HepG2 (cell line): ENCODE results near the gene SLC25A10. TPM values are rescaled to one million over a fixed set of nuclear protein-coding genes. Genes with fewer than 3 reads are reported as not detected.
A peak's percentile ranks its signal among the peaks of the same experiment; 100 is the strongest.

ENCODE experiments used
- BATF2 ChIP-seq: sonication (generic); formaldehyde crosslinking; IDR thresholded peaks from 2 replicates; pipeline ENCODE4 v1.8.0; 2022; ENCODE audit warnings: mild to moderate bottlenecking, missing genetic modification reagents, moderate library complexity
- CEBPB ChIP-seq: IDR thresholded peaks from 2 replicates; pipeline ENCODE4 v1.6.1; 2011; ENCODE audit warnings: low read depth, low read length, improper control_type of control experiment, borderline replicate concordance
- CHCHD3 ChIP-seq: sonication (generic); formaldehyde crosslinking; IDR thresholded peaks from 2 replicates; pipeline ENCODE4 v1.8.0; 2022; ENCODE audit warnings: mild to moderate bottlenecking, missing genetic modification reagents, moderate library complexity
- DPF2 ChIP-seq: sonication (generic); formaldehyde crosslinking; IDR thresholded peaks from 2 replicates; pipeline ENCODE4 v1.4.0; 2020; ENCODE audit warnings: mild to moderate bottlenecking, low read depth, missing genetic modification reagents, borderline replicate concordance
- GMEB1 ChIP-seq: sonication (generic); formaldehyde crosslinking; IDR thresholded peaks from 2 replicates; pipeline ENCODE4 v1.5.1; 2020; ENCODE audit warnings: missing genetic modification reagents, mild to moderate bottlenecking, borderline replicate concordance
- GPN1 ChIP-seq: sonication (generic); formaldehyde crosslinking; IDR thresholded peaks from 2 replicates; pipeline ENCODE4 v1.5.1; 2020; ENCODE audit warnings: missing genetic modification reagents, borderline replicate concordance
- HNRNPL ChIP-seq: fragments of 200-400 bp; formaldehyde crosslinking; IDR thresholded peaks from 2 replicates; pipeline ENCODE4 v1.6.1; 2017; ENCODE audit warnings: mild to moderate bottlenecking, low read depth, low read length
- NCOA2 ChIP-seq: sonication (generic); formaldehyde crosslinking; IDR thresholded peaks from 2 replicates; pipeline ENCODE4 v1.8.0; 2022; ENCODE audit warnings: inconsistent platforms
- NRL ChIP-seq: sonication (generic); formaldehyde crosslinking; IDR thresholded peaks from 2 replicates; pipeline ENCODE4 v1.5.0; 2020; ENCODE audit warnings: missing genetic modification reagents, mild to moderate bottlenecking, moderate library complexity, borderline replicate concordance
- PHF8 ChIP-seq: sonication (generic); formaldehyde crosslinking; IDR thresholded peaks from 2 replicates; pipeline ENCODE4 v1.5.0; 2020; ENCODE audit warnings: missing genetic modification reagents
- POGZ ChIP-seq: sonication (generic); formaldehyde crosslinking; IDR thresholded peaks from 2 replicates; pipeline ENCODE4 v1.4.0; 2020; ENCODE audit warnings: mild to moderate bottlenecking, missing genetic modification reagents
- POLR2A ChIP-seq, 2 experiments: IDR thresholded peaks; 2 replicates each; pipeline ENCODE4 v1.6.1; 2011; ENCODE audit warnings: low read depth in 2 of 2, low read length in 2 of 2, mild to moderate bottlenecking in 1 of 2, moderate library complexity in 1 of 2; ENCODE audit not compliant: insufficient read depth in 1 of 2
- SALL1 ChIP-seq: sonication (generic); formaldehyde crosslinking; IDR thresholded peaks from 2 replicates; pipeline ENCODE4 v1.8.0; 2022; ENCODE audit warnings: mild to moderate bottlenecking, missing genetic modification reagents
- SKIL ChIP-seq: sonication (generic); formaldehyde crosslinking; IDR thresholded peaks from 2 replicates; pipeline ENCODE4 v1.8.0; 2022; ENCODE audit warnings: missing genetic modification reagents, mild to moderate bottlenecking, moderate library complexity, borderline replicate concordance
- TAF15 ChIP-seq: fragments of 200-400 bp; formaldehyde crosslinking; IDR thresholded peaks from one replicate; pipeline ENCODE4 v1.6.1; 2018; ENCODE audit warnings: mild to moderate bottlenecking, low read depth, low read length; ENCODE audit not compliant: poor library complexity, severe bottlenecking
- TFAP4 ChIP-seq: sonication (generic); IDR thresholded peaks from 2 replicates; pipeline ENCODE4 v1.6.1; 2016; ENCODE audit warnings: low read depth, borderline replicate concordance
- ZBTB7A ChIP-seq: sonication (generic); formaldehyde crosslinking; IDR thresholded peaks from 2 replicates; pipeline ENCODE4 v1.8.0; 2022; ENCODE audit warnings: mild to moderate bottlenecking, missing genetic modification reagents
- ZFY ChIP-seq: sonication (generic); formaldehyde crosslinking; IDR thresholded peaks from 2 replicates; pipeline ENCODE4 v1.4.0; 2020; ENCODE audit warnings: missing genetic modification reagents
- ZNF24 ChIP-seq: fragments of 450-650 bp; IDR thresholded peaks from 2 replicates; pipeline ENCODE4 v1.6.1; 2017; ENCODE audit warnings: antibody characterized with exemption, mild to moderate bottlenecking
- ZNF446 ChIP-seq: sonication (generic); formaldehyde crosslinking; IDR thresholded peaks from 2 replicates; pipeline ENCODE4 v1.5.0; 2020; ENCODE audit warnings: mild to moderate bottlenecking, missing genetic modification reagents
- ZNF484 ChIP-seq: sonication (generic); formaldehyde crosslinking; IDR thresholded peaks from 2 replicates; pipeline ENCODE4 v1.5.1; 2020; ENCODE audit warnings: mild to moderate bottlenecking, low read depth, missing genetic modification reagents, borderline replicate concordance
- ZNF512 ChIP-seq: sonication (generic); formaldehyde crosslinking; IDR thresholded peaks from 2 replicates; pipeline ENCODE4 v1.4.0; 2020; ENCODE audit warnings: mild to moderate bottlenecking, missing genetic modification reagents
- polyA plus RNA-seq, 8 experiments: library from polyadenylated mRNA; depleted of rRNA in 3 of 8; stranded (reverse) in 7 of 8; unstranded in 1 of 8; fragments of >200 nt; fragmentation: Illumina TruSeq in 4 of 8; extraction: Trizol in 4 of 8; gene quantifications; 2 replicates each; pipeline versions ENCODE4 v1.2.1 to v1.2.3, GENCODE V29; 2011 to 2016; ENCODE audit warnings: low read depth in 4 of 8, missing spikeins in 1 of 8, mixed read lengths in 1 of 8; ENCODE audit not compliant: insufficient read depth in 1 of 8
- total RNA-seq, 5 experiments: library from RNA; depleted of rRNA; stranded (reverse); fragments of >200 nt; fragmentation: Illumina TruSeq; extraction: Trizol; gene quantifications; 2 replicates each; pipeline ENCODE4 v1.2.3, GENCODE V29; 2016; ENCODE audit warnings: low read depth in 1 of 5

SLC25A10 gene
- total and polyA plus RNA-seq, 2 of the 13 experiments (the other 11 are each of a cell fraction or from before 2014, with no cell fraction given): 46.5 to 140 TPM

GRCh38 chr17:81722184-81723120 lies 10.4 kb downstream of the SLC25A10 start (continued):
- 0 out of 2 replicates have a peak, but pooled peaks have one; percentile 11 for TF ChIP-seq TFAP4
- TF ChIP-seq GPN1 (CRISPR knock-in tag): no peak
- no peak for TF ChIP-seq ZNF24
- peak; percentile 93 for TF ChIP-seq HNRNPL
- TF ChIP-seq ZBTB7A (CRISPR knock-in tag): 0 out of 2 replicates have a peak, but pooled peaks have one; percentile 30
- TF ChIP-seq SKIL (CRISPR knock-in tag): no peak
- 0 out of 2 replicates have a peak, but pooled peaks have one; percentile 39 for TF ChIP-seq SALL1 (CRISPR knock-in tag)
- no peak for TF ChIP-seq CHCHD3 (CRISPR knock-in tag)
- TF ChIP-seq PHF8: no peak
- no peak for TF ChIP-seq ZNF512 (CRISPR knock-in tag)
- no peak for TF ChIP-seq ZNF446
- 0 out of 2 replicates have a peak, but pooled peaks have one; percentile 20 for TF ChIP-seq GMEB1 (CRISPR knock-in tag)
- TF ChIP-seq POLR2A (IDR thresholded peaks at IDR 0.05; ENCODE audit: insufficient read depth in 1 of 2, low read depth in 2 of 2, low read length in 2 of 2): peak; percentile 16 to 81; a peak in 2 of 4 replicates
- 0 out of 2 replicates have a peak, but pooled peaks have one; percentile 28 for TF ChIP-seq CEBPB
- TF ChIP-seq DPF2 (CRISPR knock-in tag): no peak
- TF ChIP-seq NRL (CRISPR knock-in tag): peak; percentile 63; the same call in 1 of the 2 replicates
- TF ChIP-seq ZNF484 (CRISPR knock-in tag): no peak
- 0 out of 2 replicates have a peak, but pooled peaks have one; percentile 16 for TF ChIP-seq ZFY (CRISPR knock-in tag)
- peak; percentile 67 for TF ChIP-seq TAF15
- no peak for TF ChIP-seq NCOA2 (CRISPR knock-in tag)
- peak; percentile 26; the same call in 1 of the 2 replicates for TF ChIP-seq POGZ
- no peak for TF ChIP-seq BATF2
